HCT116 (cell line): ENCODE results near the gene BIN2. TPM values are rescaled to one million over a fixed set of nuclear protein-coding genes. Genes with fewer than 3 reads are reported as not detected.

Experiments
- ATAC-seq: fragments of 200-7000 bp; cut with Tn5 transposase; 2 replicates; pipeline ENCODE4 v1.9.1; 2020; ENCODE audit warnings: mild to moderate bottlenecking, moderate library complexity
- BruUV-seq: library from RNA; stranded (reverse); fragments of 400-500 nt; replicated peaks from 2 replicates; lab custom pipeline; 2021; lab: Mats Ljungman, UMichigan
- CTCF ChIA-PET: fragments of 300-600 bp; sonication (Branson Sonifier 250); formaldehyde crosslinking; loops from one replicate; lab custom pipeline; 2021; ENCODE audit warnings: antibody characterized with exemption; lab: Charles Lee
- POLR2A ChIA-PET: fragments of 300-600, 350-600 bp; sonication (Branson Sonifier 250); formaldehyde crosslinking; loops from one replicate; lab custom pipeline; 2021; ENCODE audit warnings: antibody characterized with exemption; lab: Charles Lee
- RAD21 ChIA-PET, 2 experiments: fragments of 300-600 bp; sonication (Branson Sonifier 250); formaldehyde crosslinking; loops; one replicate each; lab custom pipeline; 2023; ENCODE audit warnings: low total read pairs in 2 of 2; ENCODE audit not compliant: uncharacterized antibody in 2 of 2, unreplicated experiment in 2 of 2, low non-redundant PET in 1 of 2; lab: Charles Lee
- DNase-seq: peaks from one replicate; pipeline ENCODE4 v3.0.0-alpha.2; 2010; ENCODE audit warnings: low read depth, low spot score
- H2AFZ ChIP-seq: fragments of 200-600 bp; shearing (Covaris generic), sonication (generic); 2 replicates; pipeline ENCODE4 v1.6.1; 2017; ENCODE audit warnings: low read depth, mixed run types, mixed read lengths, antibody characterized with exemption, low read length; ENCODE audit not compliant: poor library complexity, severe bottlenecking
- H3K27ac ChIP-seq: 2 replicates; pipeline ENCODE4 v1.5.1; 2012; ENCODE audit warnings: low read depth, low read length
- H3K27me3 ChIP-seq: fragments of 200-600 bp; sonication (generic); 2 replicates; pipeline ENCODE4 v1.6.1; 2016; ENCODE audit warnings: mixed run types, low read length, mixed read lengths; ENCODE audit not compliant: insufficient read depth
- H3K36me3 ChIP-seq, 2 experiments: fragments of 200-500 bp in 1 of 2; fragments of 200-600 bp in 1 of 2; sonication (Bioruptor generic) in 1 of 2; sonication (generic) in 1 of 2; 2 replicates each; pipeline versions ENCODE4 v1.5.1 to v1.6.1; 2014 to 2016; ENCODE audit warnings: low read length in 2 of 2, inconsistent platforms in 1 of 2, mixed read lengths in 1 of 2, mixed run types in 1 of 2; ENCODE audit not compliant: insufficient read depth in 2 of 2, control insufficient read depth in 1 of 2
- H3K4me1 ChIP-seq, 2 experiments: fragments of 200-600 bp in 1 of 2; sonication (generic) in 1 of 2; 2 replicates each; pipeline versions ENCODE4 v1.5.1 to v1.6.1; 2012 to 2017; ENCODE audit warnings: low read length in 2 of 2, inconsistent platforms in 1 of 2, mild to moderate bottlenecking in 1 of 2, mixed read lengths in 1 of 2, mixed run types in 1 of 2, moderate library complexity in 1 of 2; ENCODE audit not compliant: insufficient read depth in 2 of 2, control insufficient read depth in 1 of 2
- H3K4me2 ChIP-seq: fragments of 200-600 bp; sonication (generic); 2 replicates; pipeline ENCODE4 v1.6.1; 2017; ENCODE audit warnings: mixed run types, low read length, mixed read lengths
- H3K4me3 ChIP-seq, 2 experiments: fragments of 200-600 bp in 1 of 2; sonication (generic) in 1 of 2; replicated peaks in 1 of 2; 2 replicates each; pipeline ENCODE4 v1.5.1; 2011 to 2016; ENCODE audit warnings: low read length in 2 of 2, control low read depth in 1 of 2, low read depth in 1 of 2, mild to moderate bottlenecking in 1 of 2, mixed read lengths in 1 of 2, mixed run types in 1 of 2
- H3K79me2 ChIP-seq: fragments of 200-600 bp; sonication (generic); 2 replicates; pipeline ENCODE4 v1.6.1; 2017; ENCODE audit warnings: mild to moderate bottlenecking, mixed run types, low read length, moderate library complexity, mixed read lengths; ENCODE audit not compliant: insufficient read depth
- H3K9ac ChIP-seq: fragments of 200-600 bp; sonication (generic); 2 replicates; pipeline ENCODE4 v1.6.1; 2016; ENCODE audit warnings: low read length, mixed read lengths
- H3K9me2 ChIP-seq: fragments of 200-600 bp; sonication (generic), shearing (Covaris generic); 2 replicates; pipeline ENCODE4 v1.6.1; 2017; ENCODE audit warnings: mixed run types, mild to moderate bottlenecking, moderate library complexity; ENCODE audit not compliant: insufficient read depth
- H3K9me3 ChIP-seq, 2 experiments: fragments of 200-500 bp in 1 of 2; fragments of 200-600 bp in 1 of 2; sonication (Bioruptor generic) in 1 of 2; sonication (generic) in 1 of 2; 2 replicates each; pipeline ENCODE4 v1.6.1; 2014 to 2017; ENCODE audit warnings: low read length in 2 of 2, mixed read lengths in 2 of 2, inconsistent platforms in 1 of 2, low read depth in 1 of 2, mild to moderate bottlenecking in 1 of 2, mixed run types in 1 of 2, moderate library complexity in 1 of 2; ENCODE audit not compliant: control insufficient read depth in 1 of 2, insufficient read depth in 1 of 2
- H4K20me1 ChIP-seq: fragments of 200-600 bp; sonication (generic), shearing (Covaris generic); 2 replicates; pipeline ENCODE4 v1.6.1; 2017; ENCODE audit warnings: mixed run types, mild to moderate bottlenecking, moderate library complexity; ENCODE audit not compliant: insufficient read depth
- CBX3 ChIP-seq: IDR thresholded peaks from 2 replicates; pipeline ENCODE4 v1.6.1; 2012; ENCODE audit warnings: low read depth
- CEBPB ChIP-seq: IDR thresholded peaks from 2 replicates; pipeline ENCODE4 v1.6.1; 2012; ENCODE audit warnings: low read depth
- CTCF ChIP-seq, 3 experiments: fragments of 200-600 bp in 1 of 3; sonication (generic) in 1 of 3; IDR thresholded peaks in 2 of 3; conservative IDR thresholded peaks in 1 of 3; 2 replicates each; pipeline ENCODE4 v1.5.1; 2012 to 2017; ENCODE audit warnings: low read depth in 2 of 3, low read length in 2 of 3, antibody characterized with exemption in 1 of 3, borderline replicate concordance in 1 of 3, control low read depth in 1 of 3, mild to moderate bottlenecking in 1 of 3, mixed read lengths in 1 of 3, mixed run types in 1 of 3, moderate library complexity in 1 of 3; ENCODE audit not compliant: insufficient read depth in 1 of 3
- EGR1 ChIP-seq: IDR thresholded peaks from 2 replicates; pipeline ENCODE4 v1.6.1; 2012; ENCODE audit warnings: low read depth
- ELF1 ChIP-seq: IDR thresholded peaks from 2 replicates; pipeline ENCODE4 v1.6.1; 2012; ENCODE audit warnings: low read depth, borderline replicate concordance
- EZH2 ChIP-seq: fragments of 200-600 bp; sonication (generic); IDR thresholded peaks from 2 replicates; pipeline ENCODE4 v1.6.1; 2017; ENCODE audit warnings: antibody characterized with exemption, mixed run types
- EZH2phosphoT487 ChIP-seq: fragments of 200-600 bp; IDR thresholded peaks from 2 replicates; pipeline ENCODE4 v1.6.1; 2018; ENCODE audit warnings: antibody characterized with exemption, borderline replicate concordance
- FOSL1 ChIP-seq: IDR thresholded peaks from 2 replicates; pipeline ENCODE4 v1.6.1; 2012; ENCODE audit warnings: low read depth
- JUND ChIP-seq: IDR thresholded peaks from 2 replicates; pipeline ENCODE4 v1.6.1; 2012
- POLR2A ChIP-seq: IDR thresholded peaks from 2 replicates; pipeline ENCODE4 v1.7.0; 2011; ENCODE audit warnings: borderline replicate concordance; ENCODE audit not compliant: insufficient read depth, insufficient read length; ENCODE audit errors: extremely low read depth
- POLR2AphosphoS5 ChIP-seq: IDR thresholded peaks from 2 replicates; pipeline ENCODE4 v1.6.1; 2011; ENCODE audit warnings: mild to moderate bottlenecking, low read depth, low read length, moderate library complexity
- RAD21 ChIP-seq: IDR thresholded peaks from 2 replicates; pipeline ENCODE4 v1.6.1; 2012; ENCODE audit warnings: low read depth, mild to moderate bottlenecking
- REST ChIP-seq: IDR thresholded peaks from 2 replicates; pipeline ENCODE4 v1.6.1; 2012; ENCODE audit warnings: low read depth
- SIN3A ChIP-seq: IDR thresholded peaks from 2 replicates; pipeline ENCODE4 v1.6.1; 2012; ENCODE audit warnings: low read depth
- SP1 ChIP-seq: IDR thresholded peaks from 2 replicates; pipeline ENCODE4 v1.6.1; 2012; ENCODE audit warnings: low read depth
- SRF ChIP-seq: IDR thresholded peaks from 2 replicates; pipeline ENCODE4 v1.6.1; 2012; ENCODE audit warnings: low read depth
- TCF7L2 ChIP-seq: IDR thresholded peaks from 2 replicates; pipeline ENCODE4 v1.7.0; 2011; ENCODE audit warnings: borderline replicate concordance, inconsistent platforms; ENCODE audit not compliant: insufficient read depth, insufficient read length; ENCODE audit errors: extremely low read depth
- YY1 ChIP-seq: IDR thresholded peaks from 2 replicates; pipeline ENCODE4 v1.6.1; 2011; ENCODE audit warnings: low read length, low read depth, moderate library complexity, mild to moderate bottlenecking; ENCODE audit not compliant: insufficient replicate concordance; ENCODE audit errors: extremely low read depth
- ZFX ChIP-seq: fragments of 450-650 bp; IDR thresholded peaks from 2 replicates; pipeline ENCODE4 v1.6.1; 2017
- ZNF274 ChIP-seq: fragments of 200-500 bp; sonication (Bioruptor generic); IDR thresholded peaks from 2 replicates; pipeline ENCODE4 v1.6.1; 2014; ENCODE audit warnings: mild to moderate bottlenecking, low read depth, low read length, inconsistent platforms
- intact Hi-C: fragments of 100-400 bp; cut with micrococcal nuclease; formaldehyde crosslinking; loops from 2 replicates; pipeline ENCODE4 v1.10.0; 2022
- total RNA-seq: library from RNA; stranded (reverse); gene quantifications from one replicate; pipeline ENCODE4 v1.2.1, GENCODE V29; 2021; ENCODE audit not compliant: unreplicated experiment
- TF ChIP-seq, protein P1 (sequence below): IDR thresholded peaks from 2 replicates; pipeline ENCODE4 v1.6.1; 2012
- TF ChIP-seq, protein P2 (sequence below): IDR thresholded peaks from 2 replicates; pipeline ENCODE4 v1.6.1; 2012

The BIN2 gene
- total RNA-seq, 1 experiment from 2014 or later = 0.22 TPM

- intact Hi-C loops = no loop called here
- Histone ChIP-seq H3K4me2 (peak overlapping the region; percentile 64), H3K9me3 (no peaks in the 10 kb centered on the region), H4K20me1 (no peaks in the 10 kb centered on the region), H3K79me2 (no peaks in the 10 kb centered on the region), H3K36me3 (no peaks in the 10 kb centered on the region), H3K4me1 (peaks cover 7 to 17% of the 10 kb centered on the region in 2 experiments; a peak in 3 of 4 replicates), H3K27me3 (no peaks in the 10 kb centered on the region), H3K27ac (peak overlapping the region; percentile 15; the same call in 1 of the 2 replicates), H2AFZ (peak overlapping the region; percentile 89), H3K9me2 (no peaks in the 10 kb centered on the region), H3K4me3 (peak overlapping the region in 1 of 2 experiments; percentile 33; a peak in 1 of 4 replicates), H3K9ac (peak overlapping the region; percentile 16; the same call in 1 of the 2 replicates)
- DNase-seq (peak; percentile 35), ATAC-seq (peak; percentile 91)
- ChIA-PET POLR2A (no interaction called here), CTCF (interaction anchor here (1.4 kb wide), 1 partner anchor 45 kb away, joined by 4 read pairs; no protein-coding TSS in a partner anchor), RAD21 (no interaction called here)
- no TSS peak for BruUV-seq
- TF ChIP-seq SRF (no peak), CEBPB (no peak), ELF1 (no peak), YY1 (no peak), CBX3 (peak; percentile 56; the same call in 1 of the 2 replicates), SP1 (peak; percentile 42), SIN3A (no peak), EGR1 (no peak), EZH2 (no peak), POLR2AphosphoS5 (0 out of 2 replicates have a peak, but pooled peaks have one; percentile 23), TCF7L2 (no peak), JUND (peak; percentile 29; the same call in 1 of the 2 replicates), EZH2phosphoT487 (no peak), ZNF274 (no peak), FOSL1 (peak; percentile 49), RAD21 (no peak), POLR2A (no peak), ZFX (no peak), CTCF (IDR thresholded peaks at IDR 0.05 in 2 of 3, conservative IDR thresholded peaks at IDR 0.05 in 1 of 3; ENCODE audit: borderline replicate concordance in 1 of 3, insufficient read depth in 1 of 3, low read depth in 2 of 3, low read length in 2 of 3) (no peak), REST (no peak)
- TF ChIP-seq, protein P1, sequence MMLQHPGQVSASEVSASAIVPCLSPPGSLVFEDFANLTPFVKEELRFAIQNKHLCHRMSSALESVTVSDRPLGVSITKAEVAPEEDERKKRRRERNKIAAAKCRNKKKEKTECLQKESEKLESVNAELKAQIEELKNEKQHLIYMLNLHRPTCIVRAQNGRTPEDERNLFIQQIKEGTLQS = no peak
- TF ChIP-seq, protein P2, sequence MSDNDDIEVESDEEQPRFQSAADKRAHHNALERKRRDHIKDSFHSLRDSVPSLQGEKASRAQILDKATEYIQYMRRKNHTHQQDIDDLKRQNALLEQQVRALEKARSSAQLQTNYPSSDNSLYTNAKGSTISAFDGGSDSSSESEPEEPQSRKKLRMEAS = 0 out of 2 replicates have a peak, but pooled peaks have one; percentile 6
These were observed 16.1 kb downstream of the BIN2 start for GRCh38 chr12:51307655-51308593.
